Thymus (tissue), 14 donors: Measurements from ENCODE around the gene ILK. TPM values are rescaled to one million over a fixed set of nuclear protein-coding genes. Genes with fewer than 3 reads are reported as not detected.

Source experiments
- DNase-seq, 9 donors: peaks; one replicate each; pipeline ENCODE4 v3.0.0-alpha.2; 2013; ENCODE audit warnings: low spot score in 9 of 9, low read depth in 6 of 9, missing footprints in 1 of 9
- H3K27ac ChIP-seq, 2 donors: one replicate each; pipeline ENCODE4 v1.5.1; 2013; ENCODE audit warnings: control low read depth in 1 of 2, low read depth in 1 of 2, low read length in 1 of 2, mild to moderate bottlenecking in 1 of 2, moderate library complexity in 1 of 2
- H3K27me3 ChIP-seq, 2 donors: one replicate each; pipeline ENCODE4 v1.5.1; 2013; ENCODE audit warnings: low read length in 1 of 2; ENCODE audit not compliant: control insufficient read depth in 2 of 2, insufficient read depth in 1 of 2
- H3K36me3 ChIP-seq, 2 donors: one replicate each; pipeline ENCODE4 v1.5.1; 2013; ENCODE audit warnings: low read length in 1 of 2, mild to moderate bottlenecking in 1 of 2, moderate library complexity in 1 of 2; ENCODE audit not compliant: control insufficient read depth in 2 of 2, insufficient read depth in 2 of 2
- H3K4me1 ChIP-seq, 2 donors: one replicate each; pipeline ENCODE4 v1.5.1; 2013; ENCODE audit warnings: low read length in 2 of 2; ENCODE audit not compliant: control insufficient read depth in 2 of 2, insufficient read depth in 2 of 2
- H3K4me3 ChIP-seq, 2 donors: one replicate each; pipeline ENCODE4 v1.5.1; 2013; ENCODE audit warnings: low read length in 2 of 2, control low read depth in 1 of 2, mild to moderate bottlenecking in 1 of 2
- H3K9me3 ChIP-seq, 2 donors: one replicate each; pipeline ENCODE4 v1.5.1; 2013; ENCODE audit warnings: low read length in 1 of 2, mild to moderate bottlenecking in 1 of 2; ENCODE audit not compliant: control insufficient read depth in 2 of 2, insufficient read depth in 1 of 2
- WGBS: extraction: QIAGEN DNeasy Blood & Tissue Kit; methylation state at CpG from one replicate; pipeline ENCODE4 v1.1.7; 2013; 5-methylcytosine and 5-hydroxymethylcytosine counted together
- long read RNA-seq, 10 donors: transcript quantifications; one replicate each; lab custom pipeline, GENCODE V29; 2026
- polyA plus RNA-seq: library from polyadenylated mRNA; stranded (reverse); fragments of 200-250 nt; gene quantifications from one replicate; pipeline ENCODE4 v1.2.3, GENCODE V29; 2013
- total RNA-seq: library from RNA; stranded (reverse); fragments of 120-200 nt; gene quantifications from one replicate; pipeline ENCODE4 v1.2.4, GENCODE V29; 2013
- donor health status: healthy.

The ILK gene
- total RNA-seq (68.6 TPM), polyA plus RNA-seq (74.6 TPM)
- long read RNA-seq, donor 1, partial matches to known transcripts = 0 of 5 reads
- long read RNA-seq, donor 1, other reads (novel, unspliced or antisense) = 0 of 5 reads
- long read RNA-seq, donor 2 = 0 reads
- long read RNA-seq, donor 3, transcript ILK-203 (13 exons, 1,692 nt) = major isoform, 17 of 55 reads
- long read RNA-seq, donor 3, transcript ILK-201 (13 exons, 1,802 nt) = minor isoform, 7 of 55 reads
- long read RNA-seq, donor 3, partial matches to known transcripts = 27 of 55 reads
- long read RNA-seq, donor 3, other reads (novel, unspliced or antisense) = 0 of 55 reads
- long read RNA-seq, donor 4, transcript ILK-203 (13 exons, 1,692 nt) = major isoform, 8 of 14 reads
- long read RNA-seq, donor 4, partial matches to known transcripts = 0 of 14 reads
- long read RNA-seq, donor 4, other reads (novel, unspliced or antisense) = 0 of 14 reads
- long read RNA-seq, donor 5, transcript ILK-201 (13 exons, 1,802 nt) = minor isoform, 8 of 47 reads
- long read RNA-seq, donor 5, transcript ILK-203 (13 exons, 1,692 nt) = major isoform, 32 of 47 reads
- long read RNA-seq, donor 5, partial matches to known transcripts = 0 of 47 reads
- long read RNA-seq, donor 5, other reads (novel, unspliced or antisense) = 0 of 47 reads
- long read RNA-seq, donor 6, transcript ILK-203 (13 exons, 1,692 nt) = major isoform, 14 of 28 reads
- long read RNA-seq, donor 6, transcript ILK-201 (13 exons, 1,802 nt) = minor isoform, 8 of 28 reads
- long read RNA-seq, donor 6, partial matches to known transcripts = 0 of 28 reads
- long read RNA-seq, donor 6, other reads (novel, unspliced or antisense) = 0 of 28 reads
- long read RNA-seq, donor 7, transcript ILK-201 (13 exons, 1,802 nt) = minor isoform, 6 of 21 reads
- long read RNA-seq, donor 7, transcript ILK-203 (13 exons, 1,692 nt) = major isoform, 13 of 21 reads
- long read RNA-seq, donor 7, partial matches to known transcripts = 0 of 21 reads
- long read RNA-seq, donor 7, other reads (novel, unspliced or antisense) = 0 of 21 reads
- long read RNA-seq, donor 8, transcript ILK-203 (13 exons, 1,692 nt) = major isoform, 6 of 10 reads
- long read RNA-seq, donor 8, partial matches to known transcripts = 0 of 10 reads
- long read RNA-seq, donor 8, other reads (novel, unspliced or antisense) = 0 of 10 reads
- long read RNA-seq, donor 9, transcript ILK-201 (13 exons, 1,802 nt) = minor isoform, 6 of 167 reads
- long read RNA-seq, donor 9, transcript ILK-203 (13 exons, 1,692 nt) = major isoform, 9 of 167 reads
- long read RNA-seq, donor 9, partial matches to known transcripts = 147 of 167 reads
- long read RNA-seq, donor 9, other reads (novel, unspliced or antisense) = 5 of 167 reads
- long read RNA-seq, donor 10, transcript ILK-203 (13 exons, 1,692 nt) = major isoform, 7 of 18 reads
- long read RNA-seq, donor 10, transcript ILK-201 (13 exons, 1,802 nt) = major isoform, 7 of 18 reads
- long read RNA-seq, donor 10, partial matches to known transcripts = 0 of 18 reads
- long read RNA-seq, donor 10, other reads (novel, unspliced or antisense) = 0 of 18 reads

- no peaks in the 10 kb centered on the region for H3K27me3 ChIP-seq
- DNase-seq = peak in 6 of 9 donors; percentile 71 to 88 (median 76)
- H3K36me3 ChIP-seq = peaks cover 39 to 47% of the 10 kb centered on the region in 2 donors
- peak within 1 kb of the TSS; percentile 80 to 89 for H3K4me3 ChIP-seq
- under 1% methylated on average over 72 of the region's 72 CpGs for WGBS
- no peaks in the 10 kb centered on the region for H3K9me3 ChIP-seq
- peaks cover 18 to 40% of the 10 kb centered on the region in 2 donors for H3K4me1 ChIP-seq
- H3K27ac ChIP-seq = peak within 1 kb of the TSS; percentile 52 to 86
These were observed at the start of gene ILK, which contains the start of gene RRP8 for GRCh38 chr11:6603287-6604080. TSS of gene ILK (plus strand) at chr11:6603774. CDS start at chr11:6604272, 498 bp downstream. TSS of gene RRP8 (minus strand) at chr11:6603616. CDS start at chr11:6603502, 114 bp downstream.

GRCh38 chr11:6554828-6555706 is 48.5 kb upstream of the ILK start:
- WGBS = 99% methylated on average over 5 of the region's 5 CpGs
- DNase-seq = no peak

GRCh38 chr11:6556139-6556949 is 47.2 kb upstream of the ILK start:
- H3K9me3 ChIP-seq = no peaks in the 10 kb centered on the region
- 93% methylated on average over 11 of the region's 11 CpGs for WGBS

More at GRCh38 chr11:6554828-6555706, 48.5 kb upstream of the ILK start:
- H3K4me3 ChIP-seq = no peak overlapping the region
- no peak overlapping the region for H3K27ac ChIP-seq
- no peaks in the 10 kb centered on the region for H3K9me3 ChIP-seq
- no peaks in the 10 kb centered on the region for H3K27me3 ChIP-seq
- H3K4me1 ChIP-seq = no peaks in the 10 kb centered on the region
- H3K36me3 ChIP-seq = no peaks in the 10 kb centered on the region

GRCh38 chr11:6557063-6557462 is 46.5 kb upstream of the ILK start:
- Histone ChIP-seq H3K4me1 (no peaks in the 10 kb centered on the region), H3K4me3 (no peak overlapping the region), H3K36me3 (no peaks in the 10 kb centered on the region), H3K27ac (no peak overlapping the region), H3K9me3 (no peaks in the 10 kb centered on the region), H3K27me3 (no peaks in the 10 kb centered on the region)
- no peak for DNase-seq
- WGBS = 98% methylated on average over 11 of the region's 11 CpGs

More at GRCh38 chr11:6556139-6556949, 47.2 kb upstream of the ILK start:
- Histone ChIP-seq H3K4me3 (no peak overlapping the region), H3K27me3 (no peaks in the 10 kb centered on the region), H3K27ac (no peak overlapping the region), H3K4me1 (no peaks in the 10 kb centered on the region), H3K36me3 (no peaks in the 10 kb centered on the region)
- DNase-seq = no peak

GRCh38 chr11:6557761-6558674 is 45.6 kb upstream of the ILK start:
- no peak overlapping the region for H3K27ac ChIP-seq
- H3K9me3 ChIP-seq = no peaks in the 10 kb centered on the region
- H3K27me3 ChIP-seq = no peaks in the 10 kb centered on the region
- H3K4me1 ChIP-seq = no peaks in the 10 kb centered on the region
- WGBS = 98% methylated on average over 14 of the region's 14 CpGs
- no peak overlapping the region for H3K4me3 ChIP-seq
- no peak for DNase-seq
- no peaks in the 10 kb centered on the region for H3K36me3 ChIP-seq

GRCh38 chr11:6559369-6559768 is 44.2 kb upstream of the ILK start:
- no peak overlapping the region for H3K4me3 ChIP-seq
- H3K9me3 ChIP-seq = no peaks in the 10 kb centered on the region
- 98% methylated on average over 1 of the region's 1 CpG for WGBS
- H3K4me1 ChIP-seq = no peaks in the 10 kb centered on the region
- no peak for DNase-seq
- no peaks in the 10 kb centered on the region for H3K27me3 ChIP-seq
- no peak overlapping the region for H3K27ac ChIP-seq
- no peaks in the 10 kb centered on the region for H3K36me3 ChIP-seq
